DLD1 (cell line): Measurements from ENCODE around the gene RPTOR.

Experiments
- in situ Hi-C: cut with HindIII; loops from 2 replicates; pipeline ENCODE4 v1.10.0; 2017; ENCODE audit warnings: low sequenced_read_pairs

RPTOR gene

DNA sequence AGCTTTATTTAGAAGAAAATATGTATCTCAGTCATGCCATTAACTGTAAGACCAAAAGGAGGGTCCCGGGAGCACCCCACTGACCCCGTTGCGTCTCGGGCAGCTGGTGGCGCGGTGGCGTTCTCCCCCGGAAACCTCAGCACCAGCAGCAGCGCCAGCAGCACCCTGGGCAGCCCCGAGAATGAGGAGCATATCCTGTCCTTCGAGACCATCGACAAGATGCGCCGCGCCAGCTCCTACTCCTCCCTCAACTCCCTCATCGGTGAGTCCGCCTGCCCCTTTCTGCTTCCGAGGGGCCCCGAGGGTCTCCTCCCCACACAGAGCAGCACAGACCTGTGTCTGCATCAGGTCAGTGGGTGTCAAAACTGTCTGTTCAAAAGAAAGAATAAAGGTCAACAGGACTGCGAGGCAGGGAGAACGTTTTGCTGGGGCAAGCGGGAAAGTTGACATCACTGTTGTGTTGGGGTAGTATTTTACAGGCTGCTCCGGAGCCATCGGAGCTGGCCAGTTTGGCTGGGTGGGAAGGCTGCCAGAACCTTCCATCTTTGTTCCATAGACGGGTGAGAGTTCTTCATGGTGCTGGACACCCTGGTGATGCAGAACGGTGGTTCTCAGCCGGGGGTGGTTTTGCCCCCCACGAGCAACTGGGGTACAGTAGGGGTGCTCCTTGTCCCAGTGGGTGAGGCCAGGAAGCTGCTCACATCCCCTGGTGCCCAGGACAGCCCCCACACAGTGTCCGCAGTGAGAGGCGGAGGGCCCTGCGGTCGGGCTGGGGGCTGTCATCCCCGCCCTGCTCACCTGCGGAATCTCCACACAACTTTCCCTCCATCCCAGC, 349.2 kb downstream of the RPTOR start:
- in situ Hi-C loops, result no loop called here

- in situ Hi-C loops, result no loop called here
These were observed 349.7 kb downstream of the RPTOR start for GRCh38 chr17:80894439-80894721.

DNA sequence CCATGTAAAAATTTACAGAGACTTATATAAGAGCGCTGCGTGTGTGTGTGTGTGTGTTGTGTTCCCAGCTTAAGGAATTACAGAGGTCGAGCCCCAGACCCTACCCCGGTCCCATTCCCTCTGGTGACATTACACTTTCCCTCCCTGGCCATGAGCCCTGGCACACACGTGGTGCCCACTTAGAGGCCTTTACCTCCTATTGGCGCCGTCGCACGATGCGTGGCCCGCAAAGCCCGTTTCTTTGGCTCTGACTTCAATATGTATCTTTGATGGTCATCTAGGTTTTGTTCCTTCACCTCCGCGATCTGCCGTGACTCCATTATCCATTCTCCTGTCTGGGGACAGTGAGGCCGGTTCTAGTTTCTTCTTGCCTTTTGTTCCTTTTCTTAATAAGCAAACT, 350.1 kb downstream of the RPTOR start:
- in situ Hi-C loops, result no loop called here

DNA sequence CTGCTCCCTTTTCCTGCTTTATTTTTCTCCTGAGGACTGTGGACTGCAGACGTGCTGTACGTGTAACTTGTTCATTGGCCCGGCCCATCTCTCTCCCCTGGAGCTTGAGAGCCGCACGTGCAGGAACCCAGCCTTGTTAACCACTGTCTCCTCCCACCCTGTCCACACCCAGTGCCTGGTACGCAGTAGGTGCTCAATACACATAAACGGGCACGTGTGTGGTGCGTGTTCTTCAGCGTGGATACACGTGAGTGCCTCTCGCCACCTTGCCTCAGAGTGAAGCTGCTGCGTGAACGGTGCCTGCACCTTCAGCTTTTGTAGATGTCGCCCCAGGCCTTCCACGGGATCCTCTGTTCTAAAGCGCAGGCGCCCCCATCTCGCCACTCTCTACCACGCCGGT, 350.7 kb downstream of the RPTOR start:
- in situ Hi-C loops, result no loop called here

DNA sequence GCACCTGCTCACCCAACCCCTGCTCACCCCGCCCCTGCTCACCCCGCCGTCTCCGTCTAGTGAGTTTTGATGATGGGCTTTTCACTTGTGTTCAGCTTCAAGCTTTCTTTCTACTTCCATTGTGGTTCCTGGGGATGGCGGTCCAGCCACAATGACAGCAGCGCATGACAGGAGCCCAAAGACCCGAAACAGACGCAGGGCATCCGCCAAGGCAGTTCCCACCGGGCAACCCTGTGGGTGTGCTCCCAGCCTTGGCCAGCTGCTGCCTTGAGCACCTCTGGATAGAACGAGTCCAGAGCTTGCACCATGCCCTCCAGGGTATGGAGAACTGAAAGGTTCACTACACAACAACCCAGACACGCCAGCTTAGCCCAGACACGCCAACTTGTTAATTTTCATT, 354.1 kb downstream of the RPTOR start:
- in situ Hi-C loops, result no loop called here

DNA sequence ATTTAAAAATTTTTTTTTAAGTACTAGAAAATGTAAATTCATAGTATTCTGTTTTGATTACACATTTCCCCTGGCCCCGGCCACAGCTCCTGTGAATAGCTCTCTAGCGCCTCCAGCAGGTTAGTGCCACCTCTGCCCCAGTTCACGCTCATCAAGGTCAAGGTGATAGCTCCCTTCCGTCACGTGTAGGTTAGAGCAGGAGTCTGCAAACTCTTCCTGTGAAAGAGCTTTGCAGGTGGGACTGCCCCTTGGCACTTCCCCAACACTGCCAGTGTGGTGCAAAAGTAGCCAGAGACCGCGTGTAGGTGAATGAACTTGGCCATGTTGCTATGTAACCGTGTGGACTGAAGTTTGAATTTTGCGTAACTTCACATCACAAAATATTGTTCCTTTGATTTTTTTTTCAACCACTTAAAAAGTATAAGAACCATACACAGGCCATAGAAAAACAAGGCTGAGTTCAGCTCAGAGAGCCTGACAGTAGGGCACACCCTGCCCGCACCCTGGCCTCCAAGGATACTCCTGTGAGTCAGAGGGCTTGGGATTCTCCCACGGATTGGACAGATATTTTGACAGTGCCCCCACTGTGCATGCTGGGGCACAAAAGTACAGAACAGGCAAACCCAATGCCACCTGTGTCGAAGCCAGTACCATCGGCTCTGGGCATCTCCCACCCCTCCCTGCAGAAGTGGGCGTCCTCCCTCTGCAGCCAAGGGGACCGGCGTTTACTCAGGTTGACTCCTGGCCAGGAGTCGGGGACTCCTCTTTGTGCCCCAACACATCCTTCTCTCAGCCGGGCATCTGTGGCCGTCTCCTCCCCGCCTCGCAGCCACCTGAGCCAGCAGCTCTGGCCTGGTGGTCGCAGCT, 355.0 kb downstream of the RPTOR start:
- in situ Hi-C loops, result no loop called here

GRCh38 chr17:80901319-80901718, 356.7 kb downstream of the RPTOR start:
- in situ Hi-C loops, result no loop called here

DNA sequence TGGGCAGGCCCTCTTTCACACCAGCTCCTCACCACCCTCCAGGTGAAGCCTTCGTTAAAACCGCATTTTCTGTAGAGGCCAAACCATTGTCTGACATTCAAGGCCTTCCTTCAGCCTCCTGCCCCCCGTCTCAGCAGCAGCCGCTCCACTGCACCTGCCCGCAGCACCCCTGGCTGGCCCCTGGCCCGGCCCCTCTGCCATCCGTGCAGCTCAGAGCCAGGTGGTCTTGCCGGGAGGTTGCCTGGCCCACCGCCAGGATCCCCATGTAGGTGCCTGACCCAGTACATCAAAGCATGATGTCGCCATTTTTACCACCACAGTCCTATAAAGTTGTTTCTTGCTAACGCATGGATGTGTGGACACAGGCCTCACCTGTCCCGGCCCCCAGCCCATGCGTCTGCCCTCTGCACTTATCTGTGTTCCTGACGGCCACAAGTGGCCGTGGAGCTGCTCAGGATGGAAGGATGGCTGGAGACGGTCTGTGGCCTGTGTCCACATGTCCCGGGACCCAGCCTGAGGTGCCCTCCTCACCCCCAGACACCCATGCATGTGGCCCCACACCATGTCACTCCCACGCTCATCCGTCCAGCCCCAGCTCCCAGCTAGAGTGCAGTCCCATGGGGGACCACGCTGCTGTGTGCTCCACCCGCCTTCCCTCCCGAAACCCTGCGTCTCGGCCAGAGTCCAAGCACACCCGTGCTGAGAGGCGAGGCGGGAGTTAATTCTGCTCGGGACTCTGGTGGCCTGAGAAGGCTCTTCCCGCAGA, 357.7 kb downstream of the RPTOR start:
- in situ Hi-C loops, result no loop called here

- in situ Hi-C loops, result no loop called here
These were observed 358.4 kb downstream of the RPTOR start for GRCh38 chr17:80902963-80903611.

- in situ Hi-C loops, result no loop called here
These were observed 359.6 kb downstream of the RPTOR start for GRCh38 chr17:80904036-80904753.

DNA sequence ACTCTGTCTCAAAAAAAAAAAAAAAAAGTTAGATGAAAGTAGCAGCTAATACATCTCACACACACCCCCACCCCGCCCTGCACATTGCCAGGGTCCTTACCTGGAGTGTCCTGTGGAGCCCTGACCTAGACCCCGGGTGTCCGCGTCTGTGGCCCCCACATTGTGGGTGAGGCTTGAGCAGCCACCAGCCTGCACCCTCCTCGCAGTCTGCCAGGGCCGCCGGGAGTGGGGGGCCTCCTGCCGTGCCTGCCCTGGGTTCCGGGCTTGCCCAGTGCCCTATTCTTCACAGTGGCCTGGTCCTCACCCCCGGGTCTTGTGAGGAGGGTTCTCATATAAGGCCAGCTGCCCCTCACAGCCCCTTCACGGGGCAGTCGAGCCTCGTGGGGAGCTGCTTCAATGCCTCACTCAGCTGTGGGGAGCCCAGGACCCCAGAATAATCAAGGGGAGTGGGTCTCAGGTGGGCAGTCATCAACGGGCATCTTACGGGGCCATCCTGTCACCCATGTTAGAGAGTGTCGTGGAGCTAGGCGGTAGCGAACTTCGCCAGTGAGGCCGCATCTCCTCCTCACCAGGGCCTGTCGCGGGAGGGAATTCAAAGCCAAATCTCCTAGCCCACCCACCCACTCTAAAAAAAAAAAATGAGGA, 361.1 kb downstream of the RPTOR start:
- in situ Hi-C loops, result no loop called here

- in situ Hi-C loops, result no loop called here
These were observed 362.0 kb downstream of the RPTOR start for GRCh38 chr17:80906364-80907259.

- in situ Hi-C loops, result no loop called here
These were observed 362.6 kb downstream of the RPTOR start for GRCh38 chr17:80907281-80907680.

DNA sequence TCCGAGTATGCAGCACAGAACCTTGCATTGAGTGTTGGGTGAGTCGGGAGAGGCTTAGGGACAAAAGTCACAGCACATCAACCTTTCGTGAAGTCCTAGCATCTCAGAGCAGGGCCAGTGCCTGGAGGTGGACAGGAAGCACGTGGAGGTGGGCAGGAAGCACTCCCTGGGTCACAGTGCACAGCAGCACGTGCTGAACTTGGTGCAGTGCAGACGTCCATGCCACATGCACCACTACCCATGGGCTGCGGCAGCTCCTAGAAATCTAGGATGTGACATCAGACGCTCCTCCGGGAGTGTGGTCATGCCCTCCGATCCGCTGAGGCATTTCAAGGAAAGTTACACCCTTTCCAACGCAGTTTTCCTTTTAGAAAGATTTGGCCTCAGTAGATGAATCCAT, 363.6 kb downstream of the RPTOR start:
- in situ Hi-C loops, result no loop called here

- in situ Hi-C loops, result no loop called here
These were observed 364.1 kb downstream of the RPTOR start for GRCh38 chr17:80908776-80909175.

DNA sequence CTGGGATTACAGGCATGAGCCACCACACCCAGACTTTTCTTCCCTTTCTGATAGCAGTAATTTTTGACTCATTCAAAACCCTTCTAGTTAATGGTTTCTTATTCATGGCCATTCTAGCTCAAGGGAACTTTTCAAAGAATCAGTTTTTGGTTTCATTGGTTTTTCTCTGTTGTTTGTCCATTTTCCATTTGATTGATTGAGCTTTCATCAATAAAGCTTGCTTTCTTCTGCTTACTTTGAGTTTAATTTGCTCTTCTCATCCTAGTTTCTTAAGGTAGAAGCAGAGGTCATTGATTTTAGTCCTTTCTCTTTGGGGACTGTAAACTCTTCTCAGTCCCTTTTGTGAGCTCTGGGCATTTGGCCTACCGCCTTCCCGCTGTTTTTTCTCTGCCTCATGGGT, 365.0 kb downstream of the RPTOR start:
- in situ Hi-C loops, result no loop called here

- in situ Hi-C loops, result no loop called here
These were observed 365.4 kb downstream of the RPTOR start for GRCh38 chr17:80910043-80910442.

DNA sequence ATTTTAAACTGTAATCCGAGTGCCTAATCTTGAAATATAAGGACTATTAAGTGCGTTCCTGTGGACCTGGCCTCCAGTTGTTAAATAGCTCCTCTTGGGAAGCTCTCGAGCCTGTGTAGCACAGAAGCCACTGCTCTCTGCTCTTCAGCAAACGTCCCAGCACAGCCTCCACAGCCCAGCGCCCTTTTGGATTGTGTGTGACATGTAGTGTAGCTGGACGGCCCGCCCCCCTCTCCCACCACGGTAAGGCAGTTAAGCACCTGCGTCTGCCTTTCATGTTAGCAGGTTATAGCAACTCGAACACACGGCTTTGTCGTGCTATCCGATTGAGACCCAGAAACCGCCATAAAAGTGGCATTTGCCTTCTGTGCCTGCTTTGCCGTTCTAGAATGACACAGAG, 367.8 kb downstream of the RPTOR start:
- in situ Hi-C loops, result no loop called here
